ENCODE data around the gene KRT72.

KRT72 gene

DNA sequence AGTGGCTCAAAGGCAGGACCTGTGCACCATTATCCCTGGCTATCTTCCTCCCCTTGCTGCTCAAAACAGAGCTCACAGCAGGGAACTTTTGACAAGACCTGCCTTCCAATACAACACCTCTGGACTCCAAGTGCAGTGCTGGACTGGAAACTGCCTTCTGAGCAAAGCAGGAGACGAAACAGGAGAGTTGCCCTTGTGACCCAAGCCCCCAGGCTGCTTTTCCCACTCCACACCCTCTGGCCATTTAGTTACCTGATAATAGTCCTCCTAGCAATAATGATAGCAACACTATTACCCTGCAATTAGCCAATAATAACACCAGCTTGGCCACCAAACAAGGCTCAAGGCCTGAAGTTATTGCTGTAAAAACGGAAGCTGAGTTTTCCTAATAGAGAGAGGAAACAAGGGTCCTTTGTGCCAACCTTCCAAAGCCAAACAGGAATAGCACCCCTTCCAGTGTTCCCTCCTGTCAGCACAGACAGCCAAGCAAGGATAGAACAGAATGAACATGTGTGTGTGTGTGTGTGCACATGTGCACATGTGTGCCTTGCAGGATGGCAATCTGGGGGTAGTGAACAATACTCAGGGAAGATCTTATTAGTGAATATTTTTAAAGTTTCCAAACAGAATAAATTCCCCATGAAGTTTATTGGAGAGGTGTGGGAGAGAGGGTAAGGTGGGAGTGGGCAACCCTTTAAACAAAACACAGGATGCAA is 26.3 kb upstream of the KRT72 start:
- no peak overlapping the region for H3K4me3 ChIP-seq (ENCODE audit: low read depth, low read length)
- no peak for DNase-seq (ENCODE audit: low read depth)
- TF ChIP-seq, protein P1, sequence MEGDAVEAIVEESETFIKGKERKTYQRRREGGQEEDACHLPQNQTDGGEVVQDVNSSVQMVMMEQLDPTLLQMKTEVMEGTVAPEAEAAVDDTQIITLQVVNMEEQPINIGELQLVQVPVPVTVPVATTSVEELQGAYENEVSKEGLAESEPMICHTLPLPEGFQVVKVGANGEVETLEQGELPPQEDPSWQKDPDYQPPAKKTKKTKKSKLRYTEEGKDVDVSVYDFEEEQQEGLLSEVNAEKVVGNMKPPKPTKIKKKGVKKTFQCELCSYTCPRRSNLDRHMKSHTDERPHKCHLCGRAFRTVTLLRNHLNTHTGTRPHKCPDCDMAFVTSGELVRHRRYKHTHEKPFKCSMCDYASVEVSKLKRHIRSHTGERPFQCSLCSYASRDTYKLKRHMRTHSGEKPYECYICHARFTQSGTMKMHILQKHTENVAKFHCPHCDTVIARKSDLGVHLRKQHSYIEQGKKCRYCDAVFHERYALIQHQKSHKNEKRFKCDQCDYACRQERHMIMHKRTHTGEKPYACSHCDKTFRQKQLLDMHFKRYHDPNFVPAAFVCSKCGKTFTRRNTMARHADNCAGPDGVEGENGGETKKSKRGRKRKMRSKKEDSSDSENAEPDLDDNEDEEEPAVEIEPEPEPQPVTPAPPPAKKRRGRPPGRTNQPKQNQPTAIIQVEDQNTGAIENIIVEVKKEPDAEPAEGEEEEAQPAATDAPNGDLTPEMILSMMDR (IDR thresholded peaks at IDR 0.05; ENCODE audit: control insufficient read depth, extremely low read depth, insufficient read depth), result no peak

DNA sequence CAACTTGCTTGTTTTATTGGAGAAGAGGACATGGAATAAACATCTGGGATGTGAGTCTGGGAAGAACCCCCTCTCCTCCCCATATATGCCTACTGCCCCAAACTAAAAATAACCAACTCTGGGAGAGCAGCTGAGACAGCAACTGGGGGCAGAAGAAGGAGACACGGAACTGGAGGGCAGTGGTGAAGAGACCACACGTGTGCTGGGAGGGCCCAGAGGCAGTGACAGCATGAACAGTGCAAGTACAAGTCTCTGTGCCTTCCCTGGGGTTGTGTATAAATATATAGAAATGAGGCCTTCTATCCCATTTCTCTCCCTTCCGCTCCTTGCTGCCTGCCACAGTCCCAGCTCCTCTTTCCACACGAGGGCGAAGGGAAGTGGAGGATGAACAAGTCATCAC is 21.1 kb upstream of the KRT72 start:
- DNase-seq (ENCODE audit: low read depth), result no peak
- TF ChIP-seq, protein P1 (IDR thresholded peaks at IDR 0.05; ENCODE audit: control insufficient read depth, extremely low read depth, insufficient read depth), result no peak
- no peak overlapping the region for H3K4me3 ChIP-seq (ENCODE audit: low read depth, low read length)

DNA sequence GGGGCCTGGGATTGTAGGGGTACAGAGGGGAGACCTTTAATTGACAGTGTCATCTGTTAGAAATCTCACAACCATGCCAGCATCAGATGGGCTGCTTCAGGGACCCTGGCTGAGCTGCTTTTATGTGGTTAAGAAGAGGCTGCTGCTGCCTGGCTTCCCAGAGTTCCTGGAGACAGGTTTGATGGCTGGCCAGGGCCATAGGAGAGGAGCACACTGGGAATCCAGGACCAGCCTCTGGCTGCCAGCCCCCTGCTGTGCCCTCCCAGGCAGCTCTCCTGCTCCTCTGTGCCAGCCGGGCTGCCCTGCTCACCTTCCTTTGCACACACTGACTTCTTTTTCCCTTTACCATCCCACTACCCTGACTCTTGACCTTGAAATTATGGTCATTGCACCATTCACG is 17.6 kb upstream of the KRT72 start:
- no peak for DNase-seq (ENCODE audit: low read depth)
- TF ChIP-seq, protein P1 (IDR thresholded peaks at IDR 0.05; ENCODE audit: control insufficient read depth, extremely low read depth, insufficient read depth), result no peak
- no peak overlapping the region for H3K4me3 ChIP-seq (ENCODE audit: low read depth, low read length)

DNA sequence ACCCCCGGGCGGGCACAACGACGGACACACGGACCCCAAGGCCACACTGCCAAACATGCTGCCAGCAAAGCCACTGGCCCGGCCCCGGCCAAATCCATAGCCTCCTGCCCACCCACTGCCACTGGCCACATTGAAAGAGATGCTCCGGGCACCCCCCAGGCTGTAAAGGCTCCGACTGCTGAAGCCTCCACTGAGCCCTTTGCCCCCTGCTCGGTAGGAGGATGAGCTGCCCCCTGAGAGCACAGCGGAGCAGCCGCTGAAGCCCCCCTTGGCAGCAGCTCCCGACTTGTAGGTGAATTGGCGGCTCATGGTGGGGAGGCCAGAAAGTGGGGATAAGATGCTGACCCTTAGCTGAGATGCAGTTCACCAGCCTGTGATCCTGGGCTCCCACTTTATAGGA is 17.0 kb upstream of the KRT72 start, which contains the start of gene KRT73:
Gene KRT73 (minus strand): TSS at position 344 of the 400 bp plus-strand sequence. CDS start 35 bp downstream, at position 309.
- TF ChIP-seq, protein P1 (IDR thresholded peaks at IDR 0.05; ENCODE audit: control insufficient read depth, extremely low read depth, insufficient read depth), result no peak
- no peak for DNase-seq (ENCODE audit: low read depth)
- H3K4me3 ChIP-seq (ENCODE audit: low read depth, low read length), result no peak within 1 kb of the TSS

DNA sequence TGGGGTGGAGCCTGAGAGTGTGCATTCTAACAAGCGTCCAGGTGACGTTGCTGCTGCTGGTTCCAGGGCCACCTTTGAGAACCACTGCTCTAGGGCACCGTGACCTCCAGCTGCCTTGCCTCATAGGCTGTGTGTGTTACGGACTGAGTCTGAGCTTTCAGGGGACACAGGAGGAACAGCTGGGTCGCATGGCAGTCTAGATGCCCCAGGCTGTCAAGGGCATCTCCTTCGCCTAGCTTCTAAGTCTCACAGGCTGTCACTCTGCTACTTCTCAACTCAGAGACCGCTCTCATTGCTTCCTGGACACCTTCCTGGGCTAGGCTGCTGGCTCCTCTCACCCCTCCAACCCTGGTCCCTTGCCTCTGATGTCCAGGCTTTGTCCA is 16.1 kb upstream of the KRT72 start:
- no peak overlapping the region for H3K4me3 ChIP-seq (ENCODE audit: low read depth, low read length)
- TF ChIP-seq, protein P1 (IDR thresholded peaks at IDR 0.05; ENCODE audit: control insufficient read depth, extremely low read depth, insufficient read depth), result no peak
- no peak for DNase-seq (ENCODE audit: low read depth)

DNA sequence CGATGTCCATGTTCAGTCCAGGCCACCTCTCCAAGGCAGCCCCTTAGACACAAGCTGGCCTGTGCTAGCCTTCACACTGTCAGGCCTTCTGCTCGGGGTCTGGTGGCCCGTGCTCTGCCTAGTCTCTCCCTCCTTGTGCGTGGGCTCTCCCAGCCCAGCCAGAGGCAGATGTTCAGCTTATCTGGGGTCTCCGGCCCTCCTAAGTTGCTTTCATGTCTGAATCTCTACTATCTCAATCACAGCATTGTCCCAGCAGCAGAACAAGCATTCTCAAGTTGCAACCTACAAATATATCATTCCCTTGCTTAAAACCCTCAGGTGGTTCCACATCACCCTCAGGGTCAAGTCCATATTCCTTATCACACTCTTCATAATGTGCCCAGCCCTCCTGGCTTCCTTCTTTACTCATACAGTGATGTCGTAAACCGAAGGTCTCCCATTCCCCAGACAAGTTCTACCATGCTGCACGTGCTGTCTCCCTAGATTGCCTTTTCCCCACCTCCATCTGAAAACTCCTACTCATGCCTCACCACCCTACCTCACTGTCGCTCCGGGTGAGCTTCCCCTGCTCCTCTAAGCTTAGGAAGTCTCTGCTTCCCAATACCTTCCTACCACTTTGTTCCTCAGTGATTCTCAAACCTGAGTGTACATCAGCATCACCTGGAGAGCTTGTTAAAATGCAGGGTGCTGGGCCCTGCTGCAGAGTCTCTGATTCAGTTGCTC is 15.6 kb upstream of the KRT72 start:
- no peak overlapping the region for H3K4me3 ChIP-seq (ENCODE audit: low read depth, low read length)
- TF ChIP-seq, protein P1 (IDR thresholded peaks at IDR 0.05; ENCODE audit: control insufficient read depth, extremely low read depth, insufficient read depth), result no peak
- DNase-seq (ENCODE audit: low read depth), result no peak

All from LNCaP clone FGC (cell line).